GM18951 (cell line): ENCODE results near the gene SNRNP200.

Source experiments
- POLR2A ChIP-seq: IDR thresholded peaks from 4 replicates; pipeline ENCODE4 v1.6.1; 2011; ENCODE audit warnings: mild to moderate bottlenecking; ENCODE audit not compliant: insufficient read length, insufficient read depth; ENCODE audit errors: extremely low read depth
- in situ Hi-C: fragments of 300-500 bp; cut with MboI; formaldehyde crosslinking; loops from one replicate; pipeline ENCODE4 v1.12.0; 2022; ENCODE audit warnings: low sequenced_read_pairs, mixed read lengths, inconsistent platforms; ENCODE audit not compliant: unreplicated experiment

Gene SNRNP200

DNA sequence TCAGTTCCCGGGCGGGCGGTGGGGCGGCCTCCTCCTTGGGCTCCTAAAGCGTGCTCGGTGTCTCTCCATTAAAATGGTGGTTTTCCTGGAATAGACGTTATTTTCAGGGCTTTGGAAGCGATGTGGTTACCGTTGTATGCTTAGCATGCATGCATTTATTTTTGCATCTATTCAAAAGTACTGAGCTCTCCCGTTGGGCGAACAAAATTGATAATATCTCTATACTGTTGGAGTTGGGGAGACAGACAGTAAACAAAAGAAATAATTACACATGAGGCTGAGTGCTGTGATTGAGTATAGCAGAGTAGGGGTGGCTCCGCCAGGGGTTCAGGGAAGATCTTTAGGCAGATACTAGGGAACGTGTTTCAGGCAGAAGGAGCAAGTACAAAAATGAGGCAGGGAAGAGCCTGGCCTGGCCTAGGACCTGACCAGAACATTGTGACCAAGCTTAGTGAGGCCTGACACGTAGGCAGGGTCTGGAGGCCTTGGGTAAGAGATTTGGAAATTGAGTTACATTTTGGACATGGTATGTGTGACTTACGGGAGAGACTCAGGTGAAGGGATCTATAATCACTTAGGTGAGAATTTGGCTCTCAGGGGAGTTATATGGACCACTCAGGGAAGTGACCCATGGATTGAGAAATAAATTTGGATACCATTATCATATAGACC is 30.9 kb upstream of the SNRNP200 start:
- TF ChIP-seq POLR2A: peak; percentile 61
- in situ Hi-C loops: no loop called here

DNA sequence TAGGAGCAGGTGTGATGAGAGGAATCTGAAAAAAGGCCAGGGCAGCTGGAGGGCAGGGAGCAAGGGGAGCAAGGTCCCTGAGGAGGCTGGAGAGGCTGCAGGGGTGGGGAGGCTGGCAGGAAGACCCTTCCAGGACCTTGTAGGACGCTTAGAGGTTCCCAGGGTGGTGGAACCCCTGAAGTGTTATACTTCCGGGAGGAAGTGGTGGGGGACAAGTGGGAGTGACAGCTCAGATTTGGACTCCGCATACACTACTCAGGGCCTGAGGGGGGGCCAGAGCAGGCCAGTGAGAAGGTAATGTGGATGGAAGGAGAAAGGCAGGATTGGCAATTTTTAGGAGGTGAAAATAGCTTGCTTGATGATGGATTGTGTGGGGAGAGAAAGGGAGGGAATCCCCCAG is 28.4 kb upstream of the SNRNP200 start:
- TF ChIP-seq POLR2A: no peak
- in situ Hi-C loops: no loop called here

DNA sequence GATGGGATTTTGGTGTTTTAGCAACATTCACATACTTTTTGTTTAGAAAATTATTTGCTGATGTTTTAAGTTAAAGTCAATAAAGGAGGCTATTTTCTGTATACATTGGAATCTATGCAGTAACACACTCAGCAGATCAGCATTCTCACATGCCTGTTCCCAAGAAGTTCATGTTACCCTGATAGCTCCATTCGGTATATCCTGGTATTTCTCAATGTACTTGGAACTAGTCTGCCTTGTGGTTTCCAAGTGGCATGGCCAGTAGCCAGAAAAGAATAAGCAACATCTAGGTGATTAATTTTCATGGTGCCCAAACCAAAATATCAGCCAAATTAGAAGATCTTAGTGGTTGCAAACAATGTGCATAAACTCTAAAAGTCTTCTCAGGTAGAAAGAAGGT is 25.1 kb upstream of the SNRNP200 start:
- in situ Hi-C loops: no loop called here
- TF ChIP-seq POLR2A: no peak

DNA sequence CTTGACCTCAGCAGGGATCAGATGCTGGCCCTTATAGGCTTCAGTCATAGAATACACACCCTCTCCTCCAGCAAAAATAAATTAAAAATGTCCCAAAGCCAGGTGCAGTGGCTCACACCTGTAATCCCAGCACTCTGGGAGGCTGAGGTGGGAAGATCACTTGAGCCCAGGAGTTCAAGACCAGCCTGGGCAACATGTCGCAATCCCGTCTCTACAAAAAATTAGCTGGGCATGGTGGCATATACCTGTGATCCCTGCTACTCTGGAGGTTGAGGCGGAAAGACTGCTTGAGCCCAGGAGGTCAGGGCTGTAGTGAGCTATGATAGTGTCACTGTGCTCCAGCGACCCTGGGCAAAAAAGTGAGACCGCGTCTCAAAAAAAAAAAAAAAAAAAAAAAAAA is 24.5 kb upstream of the SNRNP200 start:
- TF ChIP-seq POLR2A: no peak
- in situ Hi-C loops: no loop called here

DNA sequence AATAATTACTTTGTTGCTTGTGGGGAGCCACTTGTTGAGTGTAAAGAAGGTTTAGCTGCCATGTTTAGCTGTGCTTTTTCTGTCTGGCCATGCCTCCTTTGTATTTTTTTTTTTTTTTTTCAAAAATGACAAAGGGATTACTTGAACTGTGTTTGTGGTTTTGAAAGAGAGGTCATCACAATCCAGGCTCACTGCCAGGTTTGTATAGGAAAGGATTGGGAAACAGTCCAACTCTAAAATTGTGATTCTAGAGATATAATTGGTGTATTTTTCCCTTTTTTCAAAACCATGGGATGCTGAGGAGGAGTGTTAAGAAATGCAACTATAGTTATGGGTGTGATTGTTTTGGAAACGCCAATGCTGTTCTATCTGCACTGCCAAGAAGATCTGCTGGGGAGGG is 24.1 kb upstream of the SNRNP200 start:
- in situ Hi-C loops: no loop called here
- TF ChIP-seq POLR2A: no peak

DNA sequence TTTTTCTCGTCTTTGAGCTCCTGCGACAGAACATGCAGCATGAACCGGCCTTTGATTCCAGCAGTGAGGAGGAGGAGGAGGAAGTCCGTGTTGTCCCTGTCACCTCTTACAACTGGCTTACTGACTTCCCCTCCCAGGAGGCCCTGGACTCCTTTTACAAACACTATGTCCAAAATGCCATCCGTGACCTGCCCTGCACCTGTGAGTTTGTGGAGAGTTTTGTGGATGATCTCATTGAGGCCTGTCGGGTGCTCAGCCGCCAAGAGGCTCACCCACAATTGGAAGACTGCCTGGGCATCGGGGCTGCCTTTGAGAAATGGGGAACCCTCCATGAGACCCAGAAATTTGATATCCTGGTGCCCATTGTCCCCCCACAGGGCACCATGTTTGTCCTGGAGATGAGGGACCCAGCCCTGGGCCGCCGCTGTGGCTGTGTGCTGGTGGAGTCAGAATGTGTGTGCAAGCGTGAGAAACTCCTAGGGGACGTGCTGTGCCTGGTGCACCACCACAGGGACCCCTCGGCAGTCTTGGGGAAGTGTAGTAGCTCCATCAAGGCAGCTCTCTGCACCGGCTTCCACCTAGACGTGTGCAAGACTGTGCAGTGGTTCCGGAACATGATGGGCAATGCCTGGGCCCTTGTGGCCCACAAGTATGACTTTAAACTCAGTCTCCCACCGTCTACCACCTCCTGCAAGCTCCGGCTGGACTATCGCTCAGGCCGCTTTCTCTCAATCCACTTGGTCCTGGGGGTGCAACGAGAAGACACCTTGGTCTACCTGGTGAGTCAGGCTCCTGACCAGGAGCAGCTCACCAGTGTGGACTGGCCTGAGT is 21.9 kb upstream of the SNRNP200 start:
- TF ChIP-seq POLR2A: no peak

DNA sequence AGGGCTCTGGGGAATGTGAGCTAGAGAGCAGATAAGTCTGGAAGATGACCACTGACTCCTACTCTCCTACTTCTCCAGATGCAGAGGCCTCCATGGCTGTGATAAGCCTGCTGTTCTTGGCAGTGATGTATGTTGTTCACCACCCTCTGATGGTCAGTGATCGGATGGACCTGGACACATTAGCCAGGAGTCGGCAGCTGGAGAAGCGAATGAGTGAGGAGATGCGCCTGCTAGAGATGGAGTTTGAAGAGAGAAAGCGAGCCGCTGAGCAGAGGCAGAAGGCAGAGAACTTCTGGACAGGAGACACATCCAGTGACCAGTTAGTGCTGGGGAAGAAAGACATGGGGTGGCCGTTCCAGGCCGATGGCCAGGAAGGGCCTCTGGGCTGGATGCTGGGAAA is 21.2 kb upstream of the SNRNP200 start:
- no peak for TF ChIP-seq POLR2A
- in situ Hi-C loops: no loop called here

More for the DNA sequence above, 21.9 kb upstream of the SNRNP200 start:
- in situ Hi-C loops: no loop called here

DNA sequence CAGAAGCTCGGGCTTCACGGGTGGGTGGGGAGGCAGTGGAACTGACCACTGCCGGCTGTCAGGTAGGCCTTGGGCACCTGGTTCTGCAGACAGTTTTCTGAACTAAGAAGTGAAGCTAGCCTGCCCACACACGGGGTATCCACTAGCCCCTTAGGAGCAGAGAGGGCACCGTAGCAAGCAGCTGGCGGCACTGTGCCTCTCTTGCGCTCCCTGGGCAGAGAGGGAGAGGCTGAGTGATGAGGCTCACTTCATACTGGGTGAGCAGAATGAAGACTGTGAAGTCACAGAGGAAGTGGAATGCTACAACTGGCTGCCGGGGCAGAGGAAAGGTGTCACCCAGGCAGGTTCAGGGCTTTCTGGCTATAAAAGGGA is 20.5 kb upstream of the SNRNP200 start:
- TF ChIP-seq POLR2A: peak; percentile 44
- in situ Hi-C loops: no loop called here

DNA sequence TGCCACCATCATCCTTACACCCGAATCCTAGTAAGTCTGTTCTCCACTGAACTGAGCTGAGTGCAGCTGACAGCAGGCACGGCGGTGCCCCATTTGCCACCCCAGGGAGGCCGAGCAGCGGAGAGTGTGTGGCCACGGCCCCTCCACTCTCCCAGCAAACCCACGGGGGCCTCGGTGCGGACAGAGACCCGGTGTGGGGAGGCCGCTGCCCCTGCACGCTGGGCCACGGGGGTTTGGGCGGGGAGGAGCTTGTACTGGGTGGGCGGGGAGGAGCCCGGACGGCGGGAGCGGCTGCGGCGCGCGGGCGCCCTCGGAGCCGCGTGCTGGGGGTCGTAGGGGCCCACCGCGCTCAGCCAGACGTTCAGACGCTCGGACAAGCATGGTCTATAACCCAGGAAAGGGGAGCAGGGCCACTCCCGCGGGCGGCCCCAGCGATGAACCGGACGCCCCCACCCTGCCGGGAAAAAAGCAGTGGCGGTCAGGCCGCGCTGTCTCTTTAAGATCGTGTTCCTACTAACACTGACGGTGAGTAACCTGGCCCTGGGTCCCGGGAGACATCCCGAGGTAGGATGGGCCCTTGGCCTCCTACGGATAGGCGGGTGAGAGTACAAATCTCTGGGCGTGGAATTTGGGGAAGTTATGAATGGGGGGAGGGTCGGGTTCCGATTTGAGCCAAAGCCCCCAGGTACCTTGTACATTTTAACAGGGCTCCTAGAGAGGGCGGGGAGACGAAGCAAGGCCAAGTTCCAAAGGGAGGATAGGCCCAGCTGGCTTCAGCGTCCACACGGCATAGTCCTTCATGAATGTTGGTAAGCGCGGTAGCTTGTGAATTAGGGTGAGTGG is 19.9 kb upstream of the SNRNP200 start, which contains the start of gene ITPRIPL1:
TSS of gene ITPRIPL1 (plus strand) at position 277 of the 843 bp plus-strand sequence. CDS start at position 800, 523 bp downstream.
- in situ Hi-C loops: no loop called here

DNA sequence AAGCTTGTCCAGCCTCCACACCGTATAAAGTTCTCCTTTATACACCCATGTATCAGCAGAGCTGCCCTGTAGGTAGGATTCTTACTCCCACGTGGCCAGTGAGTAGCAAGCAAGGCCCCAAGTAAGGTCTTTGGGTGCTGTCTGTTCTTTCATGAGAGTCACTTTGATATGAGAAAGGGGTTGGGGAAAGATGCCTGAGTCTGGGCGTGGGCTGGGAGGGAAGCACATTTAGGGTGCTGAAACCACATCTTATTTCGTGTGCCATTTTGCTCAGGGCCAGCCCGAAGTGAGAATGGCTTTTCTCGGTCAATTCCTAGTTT is 19.3 kb upstream of the SNRNP200 start:
- in situ Hi-C loops: no loop called here
- TF ChIP-seq POLR2A: no peak

More for the DNA sequence above, 19.9 kb upstream of the SNRNP200 start, which contains the start of gene ITPRIPL1:
- peak; percentile 55 for TF ChIP-seq POLR2A

DNA sequence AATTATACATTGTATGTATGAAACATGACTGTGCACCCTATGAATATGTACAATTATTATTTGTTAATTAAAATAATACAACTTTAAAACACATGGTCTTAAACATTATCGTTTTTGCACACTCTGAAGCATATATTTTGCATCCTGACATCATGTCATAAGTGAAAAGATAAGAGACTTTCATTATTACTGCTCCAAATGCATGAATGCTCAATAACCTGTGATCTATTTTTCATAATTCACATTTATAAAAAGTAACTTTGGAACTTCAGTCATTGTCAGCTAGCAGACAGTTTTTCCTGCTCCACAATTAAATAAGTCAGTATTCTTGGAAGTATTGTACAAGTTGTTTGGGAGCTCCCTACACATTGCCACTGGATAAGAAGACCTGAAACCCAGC is 18.5 kb upstream of the SNRNP200 start:
- in situ Hi-C loops: no loop called here
- TF ChIP-seq POLR2A: no peak

DNA sequence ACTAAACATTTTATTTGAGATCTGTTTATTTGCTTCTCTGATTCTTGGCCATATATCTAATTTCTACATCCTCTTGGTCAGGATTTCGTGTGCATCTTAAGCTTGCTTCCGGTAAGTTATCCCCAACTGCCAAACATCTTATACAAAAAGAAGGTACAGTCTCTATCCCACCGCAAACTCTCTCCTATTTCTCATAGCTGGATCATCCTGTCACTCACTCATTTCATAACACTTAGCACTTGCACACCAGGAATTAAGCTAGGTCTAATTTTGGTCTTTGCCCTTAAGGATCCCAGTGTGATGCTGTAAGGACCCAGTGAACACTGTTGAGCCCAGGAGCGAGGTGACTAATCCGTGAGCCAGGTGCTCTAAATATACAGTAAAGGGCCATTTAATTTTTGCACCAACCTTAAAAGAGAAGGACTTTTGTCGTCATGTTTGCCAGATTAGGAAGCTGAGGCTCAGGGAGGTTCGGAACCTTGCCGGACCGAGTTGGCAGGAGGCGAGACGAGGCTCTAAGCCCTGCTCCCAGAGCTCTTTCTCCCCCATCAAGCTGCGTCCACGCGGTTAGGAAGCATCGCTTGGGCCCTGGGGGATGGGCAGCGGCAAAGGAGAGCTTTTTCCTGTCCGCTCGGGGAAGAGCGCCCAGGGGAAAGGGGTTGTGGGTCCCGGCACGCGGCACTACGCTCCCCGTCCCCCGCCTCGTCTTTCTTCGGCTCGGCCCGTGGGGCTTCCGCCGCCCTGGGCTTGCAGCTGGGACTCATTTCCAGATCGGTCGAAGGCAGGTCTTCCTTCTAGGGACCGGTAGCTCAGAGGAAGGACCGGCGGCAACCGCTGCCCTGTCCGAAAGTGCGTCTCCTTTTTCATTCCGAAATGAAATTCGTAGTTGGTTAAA is 15.6 kb upstream of the SNRNP200 start:
- in situ Hi-C loops: no loop called here
- TF ChIP-seq POLR2A: no peak
